Stimulated activated effector memory CD8-positive, alpha-beta T cell treated with anti-CD3 and anti-CD28 coated beads, Interleukin-12 subunit alpha, Interleukin-12 subunit beta, amount 100 ng/mL, for 72 hours (primary cell): ENCODE results near the gene ADI1.
"Not testable (repeated sequence)": the region's sequence is repeated elsewhere in the genome, so short reads cannot be mapped to it uniquely, and the experiment has no call there.

ENCODE experiments used
- ATAC-seq: fragments of 150-1000 bp; cut with Tn5 transposase; 2 replicates; pipeline ENCODE4 v1.10.0; 2021
- DNase-seq, 2 donors: peaks; one replicate each; pipeline ENCODE4 v3.0.0; 2021 to 2022; ENCODE audit warnings: low spot score in 2 of 2
- H3K27ac Mint-ChIP-seq: one replicate; pipeline ENCODE4 v1.8.0; 2022; ENCODE audit warnings: mild to moderate bottlenecking, mixed read lengths
- H3K36me3 Mint-ChIP-seq: one replicate; pipeline ENCODE4 v1.8.0; 2022; ENCODE audit warnings: mild to moderate bottlenecking, mixed read lengths
- H3K4me1 Mint-ChIP-seq: one replicate; pipeline ENCODE4 v1.8.0; 2022; ENCODE audit warnings: mixed read lengths
- H3K4me3 Mint-ChIP-seq: one replicate; pipeline ENCODE4 v1.8.0; 2022; ENCODE audit warnings: mild to moderate bottlenecking, mixed read lengths
- H3K9me3 Mint-ChIP-seq: one replicate; pipeline ENCODE4 v1.8.0; 2022; ENCODE audit warnings: mixed read lengths

Gene ADI1

DNA sequence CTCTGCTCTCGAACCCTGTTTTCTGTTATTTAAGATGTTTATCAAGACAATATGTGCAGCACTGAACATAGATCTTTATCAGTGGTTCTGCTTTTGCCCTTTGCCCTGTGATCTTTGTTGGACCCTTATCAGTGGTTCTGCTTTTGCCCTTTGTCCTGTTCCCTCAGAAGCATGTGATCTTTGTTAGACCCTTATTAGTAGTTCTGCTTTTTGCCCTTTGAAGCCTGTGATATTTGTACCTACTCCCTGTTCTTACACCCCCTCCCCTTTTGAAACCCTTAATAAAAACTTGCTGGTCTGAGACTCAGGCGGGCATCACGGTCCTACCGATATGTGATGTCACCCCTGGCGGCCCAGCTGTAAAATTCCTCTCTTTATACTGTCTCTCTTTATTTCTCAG, 3.9 kb downstream of the ADI1 start:
- H3K36me3 Mint-ChIP-seq, result peaks cover 36% of the 10 kb centered on the region
- not testable (repeated sequence) for H3K4me3 Mint-ChIP-seq, DNase-seq, ATAC-seq, H3K9me3 Mint-ChIP-seq
- H3K4me1 Mint-ChIP-seq, result peaks cover 14% of the 10 kb centered on the region
- peak overlapping the region; percentile 50 for H3K27ac Mint-ChIP-seq

GRCh38 chr2:3513026-3513810, 6.1 kb downstream of the ADI1 start:
- Mint-ChIP-seq H3K4me3 (no peak overlapping the region), H3K27ac (peak overlapping the region; percentile 11), H3K4me1 (peaks cover 6% of the 10 kb centered on the region), H3K36me3 (peaks cover 36% of the 10 kb centered on the region), H3K9me3 (peaks cover 4% of the 10 kb centered on the region)
- ATAC-seq (no peak), DNase-seq (no peak)

DNA sequence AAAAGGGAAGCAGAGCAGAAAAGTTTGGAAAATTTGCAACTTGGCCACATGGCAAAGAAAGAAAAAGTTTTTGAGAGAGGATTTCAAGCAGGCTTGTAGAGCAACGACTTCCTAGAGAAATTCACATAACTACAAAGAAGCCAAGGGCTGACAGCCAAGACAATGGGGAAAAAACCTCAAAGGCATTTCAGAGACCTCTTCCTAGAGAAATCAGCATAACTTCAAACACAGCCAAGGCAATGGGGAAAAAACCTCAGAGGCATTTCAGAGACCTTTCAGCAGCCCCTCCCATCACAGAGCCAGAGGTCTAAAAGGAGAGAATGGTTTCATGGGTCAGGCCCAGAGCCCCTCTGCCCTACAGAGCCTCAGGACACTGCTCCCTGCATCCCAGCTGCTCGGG, 7.2 kb downstream of the ADI1 start:
- Mint-ChIP-seq H3K4me3 (no peak overlapping the region), H3K36me3 (peaks cover 45% of the 10 kb centered on the region), H3K4me1 (peaks cover 6% of the 10 kb centered on the region), H3K9me3 (peaks cover 4% of the 10 kb centered on the region), H3K27ac (no peak overlapping the region)
- ATAC-seq (no peak), DNase-seq (no peak)

- no peaks in the 10 kb centered on the region for H3K9me3 Mint-ChIP-seq
- peaks cover 45% of the 10 kb centered on the region for H3K36me3 Mint-ChIP-seq
- peaks cover 13% of the 10 kb centered on the region for H3K4me1 Mint-ChIP-seq
- H3K4me3 Mint-ChIP-seq, result no peak overlapping the region
- no peak overlapping the region for H3K27ac Mint-ChIP-seq
- ATAC-seq (no peak), DNase-seq (no peak)
Measured at GRCh38 chr2:3505771-3506170, 13.6 kb downstream of the ADI1 start.

DNA sequence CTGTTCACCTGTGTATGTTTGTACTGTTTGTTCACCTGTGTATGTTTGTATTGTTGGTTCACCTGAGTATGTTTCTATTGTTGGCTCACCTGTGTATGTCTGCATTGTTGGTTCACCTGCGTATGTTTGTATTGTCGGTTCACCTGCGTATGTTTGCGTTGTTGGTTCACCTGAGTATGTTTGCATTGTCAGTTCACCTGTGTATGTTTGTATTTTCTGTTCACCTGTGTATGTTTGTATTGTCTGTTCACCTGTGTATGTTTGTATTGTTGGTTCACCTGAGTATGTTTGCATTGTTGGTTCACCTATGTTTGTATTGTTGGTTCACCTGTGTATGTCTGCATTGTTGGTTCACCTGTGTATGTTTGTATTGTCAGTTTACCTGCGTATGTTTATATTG, 14.6 kb downstream of the ADI1 start:
- H3K4me1 Mint-ChIP-seq, result peaks cover 13% of the 10 kb centered on the region
- no peak overlapping the region for H3K4me3 Mint-ChIP-seq
- DNase-seq, result no peak
- no peak for ATAC-seq
- no peaks in the 10 kb centered on the region for H3K9me3 Mint-ChIP-seq
- H3K27ac Mint-ChIP-seq, result no peak overlapping the region
- peaks cover 48% of the 10 kb centered on the region for H3K36me3 Mint-ChIP-seq

DNA sequence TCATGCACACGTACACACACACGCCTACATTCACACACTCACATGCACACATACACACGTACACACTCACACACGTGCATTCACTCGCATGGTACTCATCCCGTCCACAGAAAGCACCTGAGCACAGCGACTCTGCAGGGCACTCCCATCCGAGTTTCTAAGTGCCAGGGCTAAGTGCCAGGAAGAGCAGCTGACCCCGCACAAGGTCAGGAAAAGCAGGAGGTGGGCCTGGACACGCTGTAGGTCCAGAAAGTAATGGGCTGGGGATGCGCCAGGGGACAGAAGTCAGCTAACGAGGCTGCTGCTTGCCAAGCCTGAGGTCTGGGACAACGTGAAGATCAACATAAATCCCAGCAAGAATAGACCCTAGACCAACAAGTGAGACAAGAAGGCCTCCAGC, 15.8 kb downstream of the ADI1 start:
- Mint-ChIP-seq H3K4me3 (no peak overlapping the region), H3K4me1 (peaks cover 13% of the 10 kb centered on the region), H3K9me3 (no peaks in the 10 kb centered on the region), H3K36me3 (peaks cover 46% of the 10 kb centered on the region), H3K27ac (no peak overlapping the region)
- ATAC-seq (no peak), DNase-seq (no peak)

GRCh38 chr2:3503046-3503445, 16.3 kb downstream of the ADI1 start:
- H3K4me1 Mint-ChIP-seq, result peaks cover 13% of the 10 kb centered on the region
- DNase-seq (no peak), ATAC-seq (no peak)
- H3K4me3 Mint-ChIP-seq, result no peak overlapping the region
- H3K9me3 Mint-ChIP-seq, result no peaks in the 10 kb centered on the region
- H3K36me3 Mint-ChIP-seq, result peaks cover 49% of the 10 kb centered on the region
- no peak overlapping the region for H3K27ac Mint-ChIP-seq

DNA sequence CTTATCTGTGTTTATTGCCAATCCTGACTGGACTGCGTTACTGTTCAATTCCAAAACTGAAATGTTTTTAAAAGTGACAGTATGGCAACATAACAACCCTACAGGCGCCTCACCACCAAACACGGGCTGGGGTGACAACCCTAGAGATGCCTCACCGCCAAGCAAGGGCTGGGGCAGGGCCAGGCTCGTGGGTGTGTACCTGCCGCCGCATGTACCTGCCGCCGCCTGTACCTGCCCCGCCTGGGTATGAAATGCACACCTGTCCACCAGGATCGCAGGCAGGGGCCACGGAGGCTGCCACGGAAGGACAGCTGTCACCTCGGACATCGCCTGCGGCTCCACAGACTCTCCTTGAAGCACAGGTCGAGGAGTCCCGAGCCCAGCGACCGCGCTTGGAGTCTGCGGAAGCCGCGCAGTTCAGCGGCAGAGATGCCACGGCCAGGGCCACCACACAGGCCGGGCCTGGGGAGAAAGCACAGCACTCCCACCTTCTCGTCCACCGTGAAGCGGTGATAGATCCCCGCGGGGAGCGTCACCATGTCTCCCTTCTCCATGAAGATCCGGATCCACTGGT, 18.9 kb downstream of the ADI1 start:
- ATAC-seq (no peak), DNase-seq (no peak)
- Mint-ChIP-seq H3K27ac (no peak overlapping the region), H3K4me1 (peaks cover 13% of the 10 kb centered on the region), H3K4me3 (no peak overlapping the region), H3K9me3 (no peaks in the 10 kb centered on the region), H3K36me3 (peaks cover 54% of the 10 kb centered on the region)

DNA sequence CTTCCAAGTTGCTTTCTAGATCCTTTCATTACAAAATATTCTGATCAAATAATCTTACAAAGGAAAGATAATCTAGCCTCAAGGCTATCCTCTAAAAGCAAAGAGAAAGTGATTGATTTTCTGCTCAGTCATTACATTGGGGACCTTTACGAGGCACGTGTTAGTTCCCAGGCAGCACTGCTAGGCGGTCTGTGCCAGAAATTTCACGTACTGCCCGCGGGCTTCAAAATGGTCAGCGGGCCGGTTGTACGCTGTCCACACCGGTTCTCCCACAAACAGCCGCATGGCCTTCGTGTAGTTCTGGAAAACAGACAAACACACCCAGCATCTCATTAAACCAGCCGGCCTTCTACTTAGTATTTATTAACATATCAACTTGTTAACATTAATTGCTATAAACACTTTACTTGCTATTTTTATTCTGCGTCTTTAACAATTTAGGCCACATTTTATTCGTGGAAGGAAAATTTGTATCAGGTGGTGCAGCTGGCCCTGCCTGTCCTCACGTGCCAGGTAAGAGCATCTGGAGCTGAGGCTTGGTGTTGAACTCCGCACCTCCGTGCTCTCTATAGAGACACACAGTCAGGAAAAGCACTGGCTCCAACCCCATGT, 20.4 kb downstream of the ADI1 start:
- no peak overlapping the region for H3K4me3 Mint-ChIP-seq
- H3K36me3 Mint-ChIP-seq, result peaks cover 50% of the 10 kb centered on the region
- DNase-seq (no peak), ATAC-seq (no peak)
- H3K9me3 Mint-ChIP-seq, result no peaks in the 10 kb centered on the region
- H3K27ac Mint-ChIP-seq, result no peak overlapping the region
- H3K4me1 Mint-ChIP-seq, result peaks cover 7% of the 10 kb centered on the region

DNA sequence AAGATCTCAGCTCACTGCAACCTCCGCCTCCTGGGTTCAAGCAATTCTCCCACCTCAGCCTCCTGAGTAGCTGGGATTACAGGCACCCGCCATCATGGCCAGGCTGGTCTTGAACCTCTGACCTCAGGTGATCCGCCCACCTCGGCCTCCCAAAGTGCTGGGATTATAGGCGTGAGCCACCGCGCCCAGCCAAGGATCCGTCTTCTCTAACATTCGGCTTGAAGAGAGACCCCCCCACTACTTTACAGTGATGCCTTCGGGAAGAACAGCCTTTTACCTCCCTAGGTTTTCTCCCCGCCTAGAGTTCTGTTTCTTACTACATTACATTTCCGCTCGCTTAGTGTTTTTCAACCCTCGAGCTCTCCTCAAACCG, 22.6 kb downstream of the ADI1 start:
- peaks cover 45% of the 10 kb centered on the region for H3K36me3 Mint-ChIP-seq
- not testable (repeated sequence) for H3K4me3 Mint-ChIP-seq, DNase-seq, H3K27ac Mint-ChIP-seq, ATAC-seq, H3K4me1 Mint-ChIP-seq, H3K9me3 Mint-ChIP-seq

DNA sequence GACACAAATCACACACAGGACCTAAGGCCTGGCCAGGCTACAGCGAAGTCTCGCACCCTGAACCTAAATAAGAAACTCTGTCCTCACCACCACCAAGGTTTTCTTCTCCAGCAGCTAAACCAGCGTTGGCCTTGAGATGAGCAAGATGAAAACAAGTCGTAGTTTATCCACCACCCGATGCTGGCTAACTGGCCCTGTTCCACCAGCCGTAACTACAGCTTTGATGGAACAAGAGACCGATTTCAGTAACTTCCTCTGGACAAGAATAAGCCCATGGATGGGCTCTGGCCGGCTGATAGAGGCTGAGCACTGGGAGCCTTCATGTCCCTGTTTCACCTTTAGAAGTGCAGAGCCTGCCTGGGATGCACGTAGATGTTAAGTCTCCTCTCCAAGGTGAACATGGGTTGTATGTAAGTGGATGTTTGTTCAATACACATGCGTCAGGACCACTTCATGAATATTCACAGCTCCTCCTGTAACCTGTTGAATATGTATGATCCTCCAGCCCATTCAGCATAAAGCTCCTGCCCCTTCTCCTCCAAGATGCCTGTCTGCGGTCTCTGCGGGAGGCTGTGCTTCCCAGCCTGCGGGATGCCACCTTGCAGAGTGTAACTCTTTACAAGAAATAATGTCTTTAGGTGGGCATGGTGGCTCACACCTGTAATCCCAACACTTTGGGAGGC, 24.2 kb downstream of the ADI1 start:
- Mint-ChIP-seq H3K4me1 (no peaks in the 10 kb centered on the region), H3K36me3 (peaks cover 36% of the 10 kb centered on the region), H3K27ac (no peak overlapping the region), H3K4me3 (no peak overlapping the region), H3K9me3 (no peaks in the 10 kb centered on the region)
- ATAC-seq (no peak), DNase-seq (no peak)

GRCh38 chr2:3493615-3494007, 25.7 kb downstream of the ADI1 start:
- peaks cover 23% of the 10 kb centered on the region for H3K36me3 Mint-ChIP-seq
- ATAC-seq, result no peak
- no peak for DNase-seq
- H3K4me1 Mint-ChIP-seq, result no peaks in the 10 kb centered on the region
- H3K9me3 Mint-ChIP-seq, result no peaks in the 10 kb centered on the region
- H3K27ac Mint-ChIP-seq, result no peak overlapping the region
- no peak overlapping the region for H3K4me3 Mint-ChIP-seq

DNA sequence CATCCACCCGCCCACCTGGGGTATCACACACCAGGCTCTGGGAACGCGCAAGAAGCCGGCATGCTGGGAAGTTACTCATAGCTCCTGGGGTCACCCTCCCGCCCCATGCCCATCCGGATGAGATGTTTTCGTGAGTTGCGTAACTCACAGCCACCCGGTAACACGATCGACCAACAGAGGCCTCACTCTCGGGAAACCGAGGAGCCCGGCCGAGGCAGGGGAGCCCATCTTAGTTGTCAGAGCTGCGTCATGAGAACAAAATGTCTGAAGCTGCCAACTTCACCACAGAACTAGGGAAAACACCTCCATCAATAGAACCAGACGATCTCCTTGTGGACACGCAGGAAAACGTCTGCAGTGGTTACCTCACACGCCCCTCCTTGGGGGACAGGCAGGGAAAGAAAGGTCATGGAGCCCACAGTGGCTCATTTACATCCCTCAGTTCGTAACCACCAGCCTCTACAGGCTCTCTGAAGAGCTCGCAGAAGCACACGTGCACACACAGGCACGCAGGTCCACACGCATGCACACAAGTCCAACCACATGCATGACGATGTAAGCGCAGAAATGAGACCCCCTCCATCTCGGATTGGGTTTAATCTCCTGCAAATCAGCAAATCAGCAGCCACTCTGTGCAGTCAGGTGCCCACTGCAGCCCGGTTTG, 26.2 kb downstream of the ADI1 start:
- Mint-ChIP-seq H3K4me3 (no peak overlapping the region), H3K36me3 (peaks cover 18% of the 10 kb centered on the region), H3K9me3 (no peaks in the 10 kb centered on the region), H3K27ac (no peak overlapping the region), H3K4me1 (no peaks in the 10 kb centered on the region)
- ATAC-seq (no peak), DNase-seq (no peak)

DNA sequence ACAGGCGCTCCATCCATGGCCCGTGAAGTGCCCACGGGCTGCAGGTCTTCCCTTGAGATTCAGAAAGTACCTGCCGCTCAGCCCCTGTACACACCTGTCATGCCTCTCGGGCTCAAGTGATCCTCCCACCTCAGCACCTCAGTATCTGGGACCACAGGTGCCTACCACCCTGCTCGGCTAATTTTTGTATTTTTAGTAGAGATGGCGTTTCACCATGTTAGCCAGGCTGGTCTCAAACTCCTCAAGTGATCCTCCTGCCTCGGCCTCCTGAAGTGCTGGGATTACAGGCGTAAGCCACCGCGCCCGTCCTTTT, 26.9 kb downstream of the ADI1 start:
- not testable (repeated sequence) for H3K9me3 Mint-ChIP-seq, ATAC-seq, H3K4me3 Mint-ChIP-seq, H3K4me1 Mint-ChIP-seq, DNase-seq, H3K27ac Mint-ChIP-seq
- H3K36me3 Mint-ChIP-seq, result peaks cover 13% of the 10 kb centered on the region

DNA sequence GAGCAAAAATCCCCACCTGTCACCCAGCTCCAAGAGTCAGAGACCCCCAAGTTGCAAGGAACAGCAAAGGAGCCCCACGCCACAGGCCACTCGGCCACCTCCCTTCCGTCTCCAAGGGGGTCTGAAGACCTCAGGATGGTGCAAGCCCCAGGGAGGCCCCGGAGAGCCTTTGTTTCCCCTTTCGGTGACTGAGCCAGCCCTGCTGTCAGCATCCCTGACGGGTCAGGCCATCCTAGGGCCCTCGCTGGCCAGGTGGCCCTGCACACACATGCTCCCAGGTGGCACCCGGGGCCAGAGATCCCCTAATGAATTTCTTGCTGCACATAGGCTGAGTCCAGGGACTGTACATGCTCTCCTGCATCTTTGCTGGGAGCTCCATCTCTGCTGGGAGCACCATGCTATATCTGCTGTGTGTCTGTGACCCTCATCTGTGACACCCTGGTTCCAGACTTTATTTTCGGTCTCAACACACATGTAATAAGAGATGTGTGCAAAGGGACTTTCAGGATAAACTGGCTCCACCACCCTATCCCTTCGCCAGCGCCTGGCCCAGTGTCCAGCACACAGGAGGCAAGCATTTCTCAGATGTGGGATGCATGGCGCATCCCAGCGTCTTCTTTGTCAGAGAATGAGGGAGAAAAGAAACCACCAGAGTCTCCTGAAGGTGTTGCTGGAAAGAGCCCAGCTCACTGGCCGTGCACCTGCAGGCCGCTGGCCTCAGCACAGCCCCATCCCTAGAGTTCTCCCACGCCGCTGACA, 27.4 kb downstream of the ADI1 start:
- Mint-ChIP-seq H3K36me3 (peaks cover 7% of the 10 kb centered on the region), H3K4me1 (no peaks in the 10 kb centered on the region), H3K9me3 (no peaks in the 10 kb centered on the region), H3K27ac (no peak overlapping the region), H3K4me3 (no peak overlapping the region)
- ATAC-seq (no peak), DNase-seq (no peak)
